ENCODE data around the gene TSNAXIP1.
"Not testable (repeated sequence)": the region's sequence is repeated elsewhere in the genome, so short reads cannot be mapped to it uniquely, and the experiment has no call there.

Gene TSNAXIP1

DNA sequence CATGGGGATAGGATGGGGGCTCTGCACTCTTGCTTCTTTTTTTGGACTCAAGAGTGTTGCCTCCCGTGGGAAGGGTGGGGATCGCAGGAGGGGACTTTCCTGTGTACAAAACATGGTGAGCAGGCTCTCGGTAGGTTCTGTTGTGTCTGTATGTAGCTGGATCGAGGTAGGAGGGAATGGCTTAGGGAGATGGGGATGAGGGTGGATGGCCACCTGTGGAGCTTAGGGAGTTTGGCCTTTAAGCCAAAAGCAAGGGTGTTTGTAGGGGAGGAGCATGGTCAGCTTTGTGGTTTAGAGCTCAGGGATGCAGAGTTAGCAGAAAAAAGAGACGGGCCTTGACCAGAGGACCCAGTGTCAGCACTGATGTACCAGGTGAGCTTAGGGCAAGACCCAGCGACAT is 55.2 kb downstream of the TSNAXIP1 start:
- DNase-seq, result no peak

- DNase-seq, result no peak
These were observed 56.2 kb downstream of the TSNAXIP1 start for GRCh38 chr16:67862623-67863583.

GRCh38 chr16:67864044-67864443 is 57.4 kb downstream of the TSNAXIP1 start:
- not testable (repeated sequence) for DNase-seq

GRCh38 chr16:67864594-67864993 is 57.9 kb downstream of the TSNAXIP1 start:
- DNase-seq, result no peak

DNA sequence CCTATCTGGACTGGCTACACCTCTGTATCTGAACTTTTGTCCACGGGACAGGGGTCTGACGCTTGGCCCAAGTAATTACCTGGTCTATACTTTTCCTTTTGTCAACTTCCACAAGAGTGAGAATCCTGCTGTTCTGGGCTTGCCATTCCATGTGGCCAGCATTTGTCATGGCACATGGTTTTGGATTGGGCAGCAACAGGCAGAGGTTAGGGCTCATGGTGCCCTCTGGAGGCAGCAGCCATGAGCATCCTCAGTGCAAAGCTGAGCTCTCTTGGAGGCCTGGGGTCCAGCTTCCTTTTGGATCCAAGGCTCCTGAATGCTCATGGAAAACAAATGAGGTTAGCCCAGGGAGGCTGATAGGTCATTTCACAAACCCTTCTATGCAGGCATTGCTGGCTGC is 58.6 kb downstream of the TSNAXIP1 start:
- DNase-seq, result no peak

GRCh38 chr16:67868290-67868689 is 61.6 kb downstream of the TSNAXIP1 start:
- DNase-seq, result no peak

GRCh38 chr16:67869653-67870052 is 63.0 kb downstream of the TSNAXIP1 start:
- no peak for DNase-seq

DNA sequence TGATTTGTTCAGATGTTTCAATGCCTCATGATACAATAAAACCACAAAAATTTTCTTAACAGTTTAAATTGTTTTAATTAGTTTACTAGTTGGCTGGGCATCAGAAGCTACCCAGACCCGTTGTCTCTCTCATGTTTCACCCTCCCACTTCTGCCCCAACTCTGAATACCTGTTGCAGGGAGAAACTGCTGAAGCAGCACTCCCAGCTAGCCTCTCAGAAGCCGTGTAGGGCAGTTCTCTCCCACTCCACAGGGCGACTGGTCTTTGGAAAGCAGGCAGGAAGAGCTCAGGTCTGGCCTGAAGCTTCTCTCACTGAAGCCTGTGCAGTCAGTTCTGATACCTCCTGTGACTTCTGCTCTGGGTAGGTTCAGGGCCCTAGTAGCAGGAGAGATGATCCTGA is 64.6 kb downstream of the TSNAXIP1 start:
- DNase-seq, result no peak

DNA sequence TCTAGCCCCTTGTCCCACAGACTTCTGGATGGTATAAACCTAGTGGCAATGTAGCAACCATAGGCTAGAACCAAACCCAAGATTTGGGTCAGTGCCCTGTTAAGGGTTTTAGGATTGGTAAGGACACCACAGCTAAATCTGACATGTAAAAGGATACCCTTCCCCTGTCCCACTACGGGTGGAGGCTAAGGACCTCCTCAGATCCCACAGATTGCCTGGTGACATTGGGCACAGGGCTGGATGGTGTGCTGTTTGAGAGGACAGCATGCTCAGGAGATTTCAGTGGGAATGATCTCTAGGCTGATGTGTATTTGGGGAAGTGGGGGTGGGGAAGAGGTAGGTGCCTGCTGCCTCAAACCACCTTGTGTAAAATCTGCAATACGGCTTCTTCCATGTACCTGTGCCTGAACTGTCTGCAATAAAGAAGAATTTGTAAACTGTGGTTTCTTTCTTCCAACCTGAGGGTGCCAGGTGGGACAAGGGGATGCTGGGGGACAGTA is 65.5 kb downstream of the TSNAXIP1 start:
- no peak for DNase-seq

- peak; percentile 89 for DNase-seq
These were observed 66.1 kb downstream of the TSNAXIP1 start, which contains the start of gene EDC4 for GRCh38 chr16:67872631-67873434. TSS of gene EDC4 (plus strand) at chr16:67873052. CDS start at chr16:67873262, 210 bp downstream.

- DNase-seq, result no peak
These were observed 67.0 kb downstream of the TSNAXIP1 start for GRCh38 chr16:67873435-67874370.

- no peak for DNase-seq
These were observed 67.7 kb downstream of the TSNAXIP1 start for GRCh38 chr16:67874372-67874771.

DNA sequence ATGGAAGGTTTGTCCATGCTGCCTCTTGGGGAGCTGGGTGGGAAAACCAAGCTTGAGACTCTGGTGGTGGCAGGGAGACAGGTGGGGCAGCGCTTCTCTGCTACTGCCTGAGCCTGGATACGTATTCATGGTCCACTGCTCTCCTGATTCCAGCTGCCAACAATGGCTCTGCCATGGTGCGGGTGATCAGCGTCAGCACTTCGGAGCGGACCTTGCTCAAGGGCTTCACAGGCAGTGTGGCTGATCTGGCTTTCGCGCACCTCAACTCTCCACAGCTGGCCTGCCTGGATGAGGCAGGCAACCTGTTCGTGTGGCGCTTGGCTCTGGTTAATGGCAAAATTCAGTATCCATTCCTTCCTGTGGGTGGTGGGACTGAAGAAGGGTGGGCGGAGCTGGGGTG is 70.4 kb downstream of the TSNAXIP1 start:
- no peak for DNase-seq
